Measurements from ENCODE around the gene GAL.
A peak's percentile ranks its signal among the peaks of the same experiment; 100 is the strongest.

Gene GAL

DNA sequence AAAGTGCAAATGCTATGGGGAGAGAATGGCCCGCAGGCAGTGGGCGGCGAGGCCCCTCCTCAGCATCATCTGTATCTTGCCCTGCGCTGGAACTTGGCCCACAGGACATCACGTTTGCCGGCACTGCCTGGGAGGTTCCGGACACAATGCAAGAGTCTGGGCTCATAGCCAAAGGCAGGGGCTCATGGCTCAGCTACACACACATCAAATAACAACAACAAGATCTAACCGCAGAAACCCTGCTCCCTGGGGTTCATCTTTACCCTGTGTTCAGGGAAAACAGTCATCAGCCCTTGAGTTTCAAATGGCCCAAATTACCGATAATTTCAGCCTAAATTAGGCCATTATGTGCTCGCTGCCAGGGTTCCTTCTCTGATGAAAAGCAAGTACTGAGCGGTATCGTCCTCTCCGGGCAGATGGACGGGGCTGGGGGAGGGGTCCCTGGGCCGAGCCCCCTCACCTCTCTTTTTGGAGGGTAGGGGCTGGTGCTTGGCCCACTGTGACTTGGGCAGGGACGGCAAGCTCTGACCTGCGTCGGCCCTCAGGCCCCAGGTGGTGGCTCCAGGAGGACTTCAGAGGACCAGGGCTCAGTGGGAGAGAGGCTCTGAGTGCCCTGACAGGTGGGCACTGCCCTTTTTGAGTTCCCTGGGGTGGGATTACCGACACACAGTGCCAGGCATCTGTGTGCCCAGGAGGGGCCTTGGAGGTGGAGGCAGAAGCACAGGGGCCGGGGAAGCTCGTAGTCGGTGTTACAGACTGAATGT lies 25.0 kb upstream of the GAL start:
- DNase-seq, result peak; percentile 40

DNA sequence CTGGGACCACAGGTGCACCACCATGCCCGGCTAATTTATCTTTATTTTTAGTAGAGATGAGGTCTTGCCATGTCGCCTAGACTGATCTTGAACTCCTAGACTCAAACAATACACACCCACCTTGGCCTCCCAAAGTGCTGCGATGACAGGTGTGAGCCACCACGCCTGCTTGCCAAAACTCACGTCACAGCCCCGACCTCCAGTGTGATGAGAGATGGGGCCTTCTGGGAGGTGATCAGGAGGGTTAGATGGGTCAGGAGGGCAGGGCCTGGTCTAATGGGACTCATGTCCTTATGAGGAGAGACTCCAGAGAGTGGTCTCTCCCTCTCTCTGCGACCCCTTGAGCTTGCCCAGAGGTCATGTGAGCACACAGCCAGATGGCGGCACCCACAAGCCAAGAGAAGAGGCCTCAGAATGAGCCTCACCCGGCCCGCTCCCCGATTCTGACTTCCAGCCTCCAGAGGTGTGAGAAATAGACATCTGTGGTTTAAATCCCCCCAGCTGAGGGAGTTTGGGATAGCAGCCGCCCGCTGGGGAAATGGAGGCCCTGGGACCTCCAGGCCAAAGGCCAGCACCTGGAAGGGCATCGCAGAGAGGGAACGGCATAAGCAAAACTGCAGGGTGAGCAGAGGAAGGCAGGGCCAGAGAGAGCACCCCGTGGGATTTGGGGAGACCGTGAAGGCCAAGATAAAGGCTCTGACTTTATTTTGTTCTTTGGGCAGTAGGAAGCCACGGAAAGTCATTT lies 24.1 kb upstream of the GAL start:
- DNase-seq, result no peak

DNA sequence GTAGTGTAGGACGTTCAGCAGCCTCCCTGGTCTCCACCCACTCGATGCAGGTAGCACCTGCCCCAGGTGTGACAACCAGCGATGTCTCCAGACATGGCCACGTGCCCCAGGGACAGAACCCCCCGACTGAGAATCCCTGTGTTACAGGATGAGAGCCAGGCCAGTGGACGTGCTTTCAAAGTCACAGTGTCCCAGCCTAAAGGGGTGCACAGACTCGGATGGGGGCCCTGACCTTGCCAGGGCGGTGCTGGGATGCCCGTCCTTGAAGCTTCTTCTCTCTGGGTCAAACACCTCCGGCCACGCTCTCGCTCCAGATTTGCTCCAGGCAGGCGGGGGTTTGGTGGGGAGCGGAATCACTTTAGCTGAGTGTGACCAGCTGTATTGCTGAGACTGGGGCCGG lies 23.3 kb upstream of the GAL start:
- no peak for DNase-seq

GRCh38 chr11:68661697-68662603 lies 22.4 kb upstream of the GAL start:
- DNase-seq, result no peak

DNA sequence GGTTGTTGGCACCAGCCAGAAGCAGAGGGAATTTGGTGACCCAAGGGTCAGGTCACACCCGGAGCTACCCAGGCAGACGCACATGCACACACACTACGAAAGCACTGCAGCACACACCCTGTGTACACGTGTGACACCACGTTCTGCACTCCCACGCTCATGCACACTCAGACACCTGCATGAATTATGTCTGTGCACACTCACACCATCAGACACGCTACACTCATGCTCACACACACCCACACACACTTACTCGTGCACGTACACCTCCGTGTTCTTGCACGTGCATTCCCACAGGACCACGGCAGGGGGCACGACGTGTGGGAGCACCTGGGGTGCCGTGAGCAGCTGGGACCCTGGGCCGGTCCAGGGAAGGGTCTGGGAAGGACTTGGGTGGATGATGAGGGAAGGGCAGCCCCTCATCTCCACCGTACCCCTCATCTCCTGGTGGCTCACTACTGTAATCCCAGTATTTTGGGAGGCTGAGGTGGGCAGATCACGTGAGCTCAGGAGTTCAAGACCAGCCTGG lies 20.8 kb upstream of the GAL start:
- DNase-seq, result no peak

GRCh38 chr11:68664141-68664540 lies 20.2 kb upstream of the GAL start:
- DNase-seq, result no peak

GRCh38 chr11:68664906-68665305 lies 19.4 kb upstream of the GAL start:
- no peak for DNase-seq

DNA sequence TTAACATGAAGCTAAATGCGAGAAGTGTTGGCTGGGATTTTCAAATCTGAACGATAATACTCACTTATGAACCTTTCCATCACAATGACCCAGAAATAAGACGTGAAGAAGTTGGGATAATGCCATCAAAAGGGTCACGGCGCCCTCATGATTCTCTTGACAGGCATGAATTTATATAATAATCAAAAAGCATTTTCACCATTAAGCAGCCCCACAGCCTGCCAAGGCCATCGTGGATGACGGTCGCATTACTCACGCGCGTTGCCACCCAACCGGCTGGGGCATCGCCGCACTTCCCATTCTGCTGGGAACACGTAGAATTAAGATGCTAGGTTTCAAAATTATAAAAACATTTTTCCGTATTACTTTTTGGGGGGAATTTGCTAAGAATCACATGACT lies 18.9 kb upstream of the GAL start:
- DNase-seq, result no peak

DNA sequence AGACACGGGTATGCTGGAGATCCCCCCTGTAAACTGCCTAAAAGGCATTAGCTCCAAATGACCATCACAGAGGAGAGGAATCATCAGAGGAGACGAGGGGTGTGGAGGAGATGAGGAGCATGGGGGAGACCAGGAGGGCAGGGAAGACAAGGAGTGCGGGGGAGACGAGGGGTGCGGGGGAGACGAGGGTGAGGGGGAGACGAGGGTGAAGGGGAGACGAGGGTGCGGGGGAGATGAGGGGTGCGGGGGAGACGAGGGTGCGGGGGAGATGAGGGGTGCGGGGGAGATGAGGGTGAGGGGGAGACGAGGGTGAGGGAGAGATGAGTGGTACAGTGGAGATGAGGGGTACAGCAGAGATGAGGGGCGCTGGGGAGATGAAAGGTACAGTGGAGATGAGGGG lies 17.5 kb upstream of the GAL start:
- no peak for DNase-seq

DNA sequence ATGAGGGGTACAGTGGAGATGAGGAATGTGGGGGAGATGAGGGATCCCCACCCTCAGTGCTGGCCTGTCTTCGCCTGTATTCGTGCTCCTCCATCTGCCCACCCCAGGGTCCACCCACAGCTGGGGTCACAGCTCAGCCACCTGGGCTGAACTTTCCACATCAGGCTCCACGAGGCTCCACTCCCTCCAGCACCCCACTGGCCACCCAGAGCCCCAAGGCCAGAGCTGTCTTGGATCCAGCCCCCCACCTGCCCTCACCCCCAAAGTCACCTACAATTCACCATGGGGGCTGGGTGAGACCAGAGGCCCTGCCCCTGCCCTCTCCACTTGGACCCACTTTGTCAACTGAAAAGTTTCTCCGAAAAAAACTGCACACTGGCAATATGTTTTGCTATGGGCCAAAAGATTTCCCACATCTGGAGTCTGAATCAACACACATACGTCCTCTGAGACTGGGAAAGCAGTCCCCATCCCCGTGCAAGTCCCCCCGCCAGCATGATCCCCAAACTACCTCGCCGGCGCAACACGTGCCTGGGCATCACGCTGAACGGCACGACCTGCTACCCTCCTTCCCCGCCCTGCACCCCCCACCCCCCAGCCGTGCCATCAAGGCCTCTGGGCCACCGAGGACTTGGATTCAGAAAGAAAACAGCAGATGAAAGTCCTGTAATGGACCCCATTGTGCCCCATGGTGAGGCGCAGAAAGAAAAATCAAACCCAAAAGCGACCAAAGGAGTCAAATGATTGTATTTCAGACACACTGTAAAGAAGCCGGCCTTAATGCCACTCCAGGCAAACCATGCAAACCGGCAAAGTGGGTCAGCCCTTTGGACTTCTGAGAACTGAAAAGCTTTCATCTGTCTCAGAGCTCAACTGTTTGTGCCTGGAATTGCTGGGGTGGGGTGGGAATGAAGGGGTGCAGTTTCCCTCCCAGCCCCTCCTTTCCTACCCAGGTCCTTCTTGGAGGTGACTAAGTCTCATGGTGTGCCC lies 16.5 kb upstream of the GAL start:
- no peak for DNase-seq

DNA sequence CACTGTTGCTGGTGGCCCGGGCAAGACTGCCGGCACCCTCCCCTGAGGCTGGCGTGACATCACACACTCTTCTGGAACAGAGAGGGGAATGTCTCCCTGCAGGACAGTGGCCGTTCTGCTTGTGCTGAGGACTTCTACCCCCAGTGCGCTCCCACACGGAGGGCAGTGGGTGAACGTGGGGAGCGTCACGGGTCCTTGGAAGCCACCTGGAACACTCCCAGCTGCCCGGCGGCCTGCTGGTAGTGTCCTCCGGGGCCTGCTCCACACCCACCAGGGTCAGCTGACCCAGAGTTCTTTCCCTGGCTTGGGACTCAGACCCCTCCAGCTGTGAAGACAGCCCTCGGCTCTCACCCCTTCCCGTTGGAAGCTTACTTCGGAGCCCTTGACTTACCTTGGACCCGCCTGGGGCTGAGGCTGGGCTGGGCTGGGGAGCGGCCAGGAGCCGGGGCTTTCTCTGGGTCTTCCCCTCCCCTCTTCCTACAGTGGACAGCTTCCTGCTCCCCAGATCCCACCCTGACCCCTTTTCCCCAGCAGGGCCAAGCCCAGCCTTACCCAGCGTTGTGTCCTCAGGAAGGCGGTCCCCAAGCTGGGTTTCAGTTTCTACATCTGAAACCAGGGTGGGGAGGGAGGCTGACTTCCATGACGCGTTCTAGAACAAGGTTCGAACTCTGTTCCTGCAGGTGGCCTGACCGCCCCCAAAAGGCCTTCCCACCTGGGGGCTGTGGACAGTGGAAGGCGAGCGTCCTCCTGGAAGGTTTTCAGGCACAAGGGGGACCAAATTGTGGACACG lies 14.8 kb upstream of the GAL start:
- no peak for DNase-seq

DNA sequence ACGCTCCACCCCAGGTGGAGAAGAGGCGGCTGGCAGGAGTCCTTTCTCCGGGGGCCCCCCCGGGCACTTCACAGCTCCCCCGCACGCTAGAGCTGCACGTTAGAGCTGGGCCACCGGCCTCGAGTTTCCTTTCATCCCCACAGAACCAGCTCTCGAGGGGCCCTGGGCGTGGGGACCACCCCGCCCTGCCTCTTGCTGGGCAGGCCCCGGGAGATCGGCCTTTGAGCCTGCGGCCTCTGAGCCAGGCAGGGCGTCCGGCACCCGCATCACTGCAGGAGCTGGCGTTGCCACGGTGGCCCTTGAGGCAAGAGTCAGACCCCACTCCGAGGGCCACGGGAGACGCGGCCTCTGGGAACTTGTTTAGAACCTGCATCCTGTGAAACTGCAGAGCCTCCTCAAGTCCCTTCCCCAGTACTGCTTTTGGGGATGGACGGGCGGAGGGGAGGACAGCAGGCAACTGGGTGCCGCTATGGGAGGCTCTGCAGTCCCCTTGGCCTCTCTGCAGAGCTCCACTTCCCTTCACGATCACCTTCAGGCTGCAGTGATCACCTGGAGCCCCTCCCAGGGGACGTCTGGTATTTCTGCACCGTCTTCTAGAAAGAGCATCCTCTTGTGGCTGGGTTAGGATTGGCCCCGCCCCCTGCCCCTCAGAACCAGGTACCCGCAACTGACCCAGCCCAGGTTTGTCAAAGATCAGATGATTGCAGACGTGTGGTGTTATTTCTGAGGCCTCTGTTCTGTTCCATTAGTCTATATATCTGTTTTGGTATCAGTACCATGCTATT lies 13.9 kb upstream of the GAL start:
- DNase-seq, result no peak

DNA sequence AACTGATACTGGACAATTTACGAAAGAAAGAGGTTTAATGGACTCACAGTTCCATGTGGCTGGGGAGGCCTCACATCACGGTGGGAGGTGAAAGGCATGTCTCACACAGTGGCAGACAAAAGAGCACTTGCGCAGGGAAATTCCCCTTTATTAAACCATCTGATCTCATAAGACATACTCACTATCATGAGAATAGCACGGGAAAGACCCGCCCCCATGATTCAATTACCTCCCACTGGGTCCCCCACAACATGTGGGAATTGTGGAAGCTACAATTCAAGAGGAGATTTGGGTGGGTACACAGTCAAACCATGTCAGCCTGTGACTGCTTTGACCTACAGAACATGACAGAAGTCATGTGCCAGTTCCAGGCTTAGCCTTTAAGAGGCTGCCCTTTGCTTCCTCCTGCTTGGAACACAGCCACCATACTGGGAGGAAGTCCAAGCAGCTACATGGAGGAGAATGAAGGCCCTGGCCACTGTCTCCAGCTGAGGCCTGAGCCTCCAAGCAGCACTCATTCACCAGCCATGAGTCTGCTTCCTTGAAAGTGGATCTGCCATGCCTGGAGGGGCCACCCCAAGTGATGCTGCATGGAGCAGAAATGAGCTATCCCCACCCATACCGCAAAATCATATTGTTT lies 10.9 kb upstream of the GAL start:
- DNase-seq, result no peak

DNA sequence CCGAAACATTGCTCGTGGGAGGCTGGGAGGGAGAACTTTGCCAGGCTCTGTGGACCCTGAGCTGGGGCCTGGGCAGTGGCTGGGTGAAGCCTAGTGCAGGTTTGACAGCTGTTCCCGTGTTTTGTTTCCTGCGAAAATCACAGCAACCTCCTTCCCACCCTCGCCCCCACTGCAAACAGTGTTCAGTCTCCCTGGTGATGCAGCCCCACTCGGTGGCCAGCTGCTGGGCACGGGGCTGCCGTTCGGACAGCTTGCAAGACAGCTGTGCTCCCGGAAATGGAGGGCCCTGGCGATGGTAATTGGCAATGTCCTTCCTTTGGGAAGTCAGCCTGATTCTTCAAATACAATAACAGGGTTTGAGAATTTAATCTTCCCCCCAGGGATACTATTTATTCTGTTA lies 10.4 kb upstream of the GAL start:
- DNase-seq, result no peak

- no peak for DNase-seq
Measured at GRCh38 chr11:68674461-68674860, 9.9 kb upstream of the GAL start.

- DNase-seq, result no peak
Measured at GRCh38 chr11:68677432-68677831, 6.9 kb upstream of the GAL start.

GRCh38 chr11:68678031-68678441 lies 6.3 kb upstream of the GAL start:
- DNase-seq, result no peak

DNA sequence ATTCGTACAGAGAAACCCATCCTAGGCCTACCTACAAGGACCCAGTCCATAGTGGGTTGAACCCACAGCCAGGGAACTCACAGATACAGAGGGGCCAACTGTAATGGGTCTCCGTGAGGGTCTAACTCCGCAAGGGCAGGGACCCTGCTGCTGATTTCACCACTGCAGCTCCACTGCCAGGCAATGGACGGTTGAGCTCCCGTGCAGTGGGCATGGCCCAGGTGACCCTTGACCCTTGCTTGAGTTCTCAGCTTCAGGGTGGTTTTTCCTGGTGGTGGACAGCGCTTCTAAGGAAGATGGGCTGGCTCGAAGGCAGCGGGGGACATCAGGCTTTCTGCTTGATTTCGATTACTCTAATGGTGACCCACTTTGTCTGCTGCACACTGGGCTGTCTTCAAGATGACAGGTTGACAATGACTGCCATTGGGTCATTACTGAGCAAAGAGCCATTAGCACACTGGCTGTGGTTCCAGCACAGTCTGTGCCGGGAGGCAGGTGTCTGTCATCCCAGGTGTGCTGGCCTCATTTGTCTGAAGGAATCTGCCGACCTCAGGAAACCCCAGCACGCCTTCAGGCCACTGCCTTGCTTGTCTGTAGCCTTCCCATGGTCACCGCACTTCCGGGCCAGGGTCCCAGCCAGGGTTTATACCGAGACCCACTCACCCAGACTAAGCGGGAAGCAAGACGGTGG lies 3.7 kb upstream of the GAL start:
- no peak for DNase-seq

DNA sequence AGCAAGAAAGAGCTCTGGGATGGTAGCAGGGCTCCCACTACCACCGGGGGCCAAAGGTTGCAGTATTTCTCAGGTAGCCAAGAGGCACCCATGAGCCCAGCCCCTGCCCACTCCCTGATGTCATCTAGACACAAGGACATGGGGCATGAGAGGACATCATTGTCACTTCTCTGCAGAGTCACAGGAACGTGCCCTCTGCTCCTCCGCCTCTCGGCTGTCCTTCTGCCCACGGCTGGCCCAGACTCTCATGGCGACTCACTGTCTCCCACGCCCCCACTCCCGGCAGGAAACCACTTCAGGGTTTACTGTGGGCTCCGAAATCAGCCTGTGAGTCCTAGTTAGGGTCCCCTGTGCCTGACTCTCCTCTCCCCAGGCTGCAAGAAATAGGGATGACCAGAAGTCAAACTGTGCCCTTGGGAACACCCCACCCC lies 1.8 kb upstream of the GAL start:
- no peak for DNase-seq
